GM12873 (cell line): ENCODE measurements around the gene SERPINB10.

ENCODE experiments used
- CTCF ChIP-seq: IDR thresholded peaks from 2 replicates; pipeline ENCODE4 v1.5.1; 2012; ENCODE audit warnings: low read depth, mild to moderate bottlenecking, moderate library complexity, low read length, control low read depth; ENCODE audit not compliant: insufficient read depth; ENCODE audit errors: missing control alignments

Gene SERPINB10

GRCh38 chr18:63882333-63883141 lies 25.2 kb upstream of the SERPINB10 start:
- TF ChIP-seq CTCF: no peak

- TF ChIP-seq CTCF: no peak
Observed at GRCh38 chr18:63883617-63884016, 24.1 kb upstream of the SERPINB10 start.

- no peak for TF ChIP-seq CTCF
Observed at GRCh38 chr18:63887424-63887823, 20.3 kb upstream of the SERPINB10 start, which contains the start of gene SERPINB2. Gene SERPINB2, plus strand, starts transcription at chr18:63887705. Its CDS starts 3,740 bp downstream, at chr18:63891445.

GRCh38 chr18:63888470-63889190 lies 19.1 kb upstream of the SERPINB10 start:
- TF ChIP-seq CTCF: no peak

GRCh38 chr18:63889626-63890025 lies 18.1 kb upstream of the SERPINB10 start:
- TF ChIP-seq CTCF: no peak

DNA sequence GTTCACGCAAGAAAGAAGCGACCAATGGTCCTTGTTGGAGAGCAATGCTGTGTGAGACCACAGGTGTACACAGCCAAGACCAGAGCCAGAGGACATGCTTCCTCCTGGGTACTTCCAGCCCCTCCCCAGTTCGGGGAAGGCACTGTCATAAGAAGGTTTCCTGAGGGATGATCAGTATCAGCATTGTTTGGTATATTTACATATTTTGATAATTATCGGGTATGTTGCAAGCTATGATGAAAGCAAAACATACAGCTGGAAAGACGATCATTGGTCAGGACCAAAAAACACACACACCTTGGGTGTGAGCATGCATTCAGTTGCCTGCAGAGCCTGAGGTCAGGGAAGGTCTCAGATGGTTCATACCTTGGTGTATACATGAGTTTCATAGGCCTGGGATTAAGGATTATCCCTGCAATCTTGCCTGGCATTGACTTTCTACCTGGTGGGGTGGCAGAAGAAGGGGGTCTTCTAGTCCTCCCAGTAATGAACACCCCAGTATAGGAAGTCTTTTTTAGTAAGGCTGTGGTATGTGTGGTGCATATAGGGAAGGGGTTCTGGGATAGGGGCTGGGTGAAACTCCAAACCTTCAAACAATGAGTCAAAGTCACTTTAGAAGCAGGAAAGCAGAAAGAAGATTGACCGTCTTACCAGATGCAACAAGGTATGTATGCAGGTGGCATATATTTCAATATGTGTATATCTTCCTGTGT lies 17.4 kb upstream of the SERPINB10 start:
- no peak for TF ChIP-seq CTCF

GRCh38 chr18:63890950-63891304 lies 16.8 kb upstream of the SERPINB10 start:
- peak; percentile 5 for TF ChIP-seq CTCF
